GM23338 (cell line): ENCODE results near the gene ATF7. TPM values are rescaled to one million over a fixed set of nuclear protein-coding genes. Genes with fewer than 3 reads are reported as not detected.
A peak's percentile ranks its signal among the peaks of the same experiment; 100 is the strongest.

ENCODE experiments used
- ATAC-seq: fragments of 200-7000 bp; cut with Tn5 transposase; 3 replicates; pipeline ENCODE4 v1.9.1; 2020
- DNase-seq: peaks from one replicate; pipeline ENCODE4 v3.0.0-alpha.2; 2015; ENCODE audit warnings: low spot score
- H2AFZ ChIP-seq: fragments of 200-600 bp; sonication (generic); 2 replicates; pipeline ENCODE4 v1.8.0; 2016; ENCODE audit warnings: antibody characterized with exemption, mild to moderate bottlenecking, moderate library complexity
- H3F3A ChIP-seq: fragments of 200-600 bp; sonication (generic); replicated peaks from 2 replicates; pipeline ENCODE4 v1.8.0; 2017; ENCODE audit warnings: antibody characterized with exemption, mixed run types, low read depth
- H3K27ac ChIP-seq: fragments of 200-600 bp; sonication (generic); 2 replicates; pipeline ENCODE4 v1.6.1; 2016; ENCODE audit warnings: low read depth
- H3K27me3 ChIP-seq: fragments of 200-600 bp; sonication (generic); 2 replicates; pipeline ENCODE4 v1.8.0; 2016; ENCODE audit warnings: mild to moderate bottlenecking, mixed run types, moderate library complexity; ENCODE audit not compliant: insufficient read depth
- H3K36me3 ChIP-seq: fragments of 200-600 bp; sonication (generic); 2 replicates; pipeline ENCODE4 v1.8.0; 2016; ENCODE audit warnings: mild to moderate bottlenecking; ENCODE audit not compliant: insufficient read depth
- H3K4me1 ChIP-seq: fragments of 200-600 bp; sonication (generic); 2 replicates; pipeline ENCODE4 v1.8.0; 2016; ENCODE audit warnings: mild to moderate bottlenecking, moderate library complexity; ENCODE audit not compliant: insufficient read depth
- H3K4me2 ChIP-seq: fragments of 200-600 bp; sonication (generic); 2 replicates; pipeline ENCODE4 v1.7.1; 2017; ENCODE audit warnings: mixed run types
- H3K4me3 ChIP-seq: fragments of 200-600 bp; sonication (generic); 2 replicates; pipeline ENCODE4 v1.6.1; 2016; ENCODE audit warnings: mixed run types
- H3K79me2 ChIP-seq: fragments of 200-600 bp; sonication (generic); replicated peaks from 2 replicates; pipeline ENCODE4 v1.8.0; 2017; ENCODE audit warnings: mild to moderate bottlenecking; ENCODE audit not compliant: insufficient read depth
- H3K9me2 ChIP-seq: fragments of 200-600 bp; sonication (generic); 2 replicates; pipeline ENCODE4 v1.8.0; 2017; ENCODE audit not compliant: insufficient read depth
- H4K20me1 ChIP-seq: fragments of 200-600 bp; sonication (generic); replicated peaks from 2 replicates; pipeline ENCODE4 v1.8.0; 2017; ENCODE audit warnings: mild to moderate bottlenecking; ENCODE audit not compliant: insufficient read depth
- H3K27ac Mint-ChIP-seq: 2 replicates; pipeline ENCODE4 v1.8.0; 2020; ENCODE audit warnings: inconsistent platforms, mild to moderate bottlenecking, moderate library complexity, mixed read lengths
- H3K27me3 Mint-ChIP-seq: 3 replicates; pipeline ENCODE4 v1.8.0; 2022; ENCODE audit warnings: low read depth, mild to moderate bottlenecking, moderate library complexity, mixed read lengths, inconsistent platforms; ENCODE audit not compliant: insufficient read depth, poor library complexity
- H3K36me3 Mint-ChIP-seq: 3 replicates; pipeline ENCODE4 v1.8.0; 2021; ENCODE audit warnings: low read depth, mild to moderate bottlenecking, inconsistent platforms, moderate library complexity, mixed read lengths
- H3K4me1 Mint-ChIP-seq: 3 replicates; pipeline ENCODE4 v1.8.0; 2020; ENCODE audit warnings: mild to moderate bottlenecking, inconsistent platforms, mixed read lengths
- H3K4me3 Mint-ChIP-seq: 3 replicates; pipeline ENCODE4 v1.8.0; 2021; ENCODE audit warnings: moderate library complexity, mild to moderate bottlenecking, inconsistent platforms, mixed read lengths
- H3K9me3 Mint-ChIP-seq: 3 replicates; pipeline ENCODE4 v1.8.0; 2020; ENCODE audit warnings: moderate library complexity, mild to moderate bottlenecking, inconsistent platforms, mixed read lengths
- ETS1 ChIP-seq: IDR thresholded peaks from 2 replicates; pipeline ENCODE4 v1.6.1; 2016; ENCODE audit warnings: antibody characterized with exemption
- EZH2phosphoT487 ChIP-seq: fragments of 200-600 bp; sonication (generic); IDR thresholded peaks from one replicate; pipeline ENCODE4 v1.8.1; 2018; ENCODE audit warnings: antibody characterized with exemption; ENCODE audit not compliant: unreplicated experiment
- POLR2AphosphoS5 ChIP-seq: IDR thresholded peaks from 2 replicates; pipeline ENCODE4 v1.6.1; 2016; ENCODE audit warnings: antibody characterized with exemption, low read depth
- REST ChIP-seq: IDR thresholded peaks from one replicate; pipeline ENCODE4 v1.6.1; 2018; ENCODE audit warnings: antibody characterized with exemption; ENCODE audit not compliant: unreplicated experiment
- STAT1 ChIP-seq: IDR thresholded peaks from one replicate; pipeline ENCODE4 v1.6.1; 2016; ENCODE audit warnings: antibody characterized with exemption; ENCODE audit not compliant: unreplicated experiment
- ZNF331 ChIP-seq: fragments of 250-450 bp; sonication (Bioruptor Pico); IDR thresholded peaks from 2 replicates; pipeline ENCODE4 v1.5.0; 2020; ENCODE audit warnings: low read depth, mild to moderate bottlenecking, moderate library complexity
- ZNF462 ChIP-seq: fragments of 250-450 bp; sonication (Bioruptor Pico); IDR thresholded peaks from 2 replicates; pipeline ENCODE4 v1.5.0; 2020; ENCODE audit warnings: mild to moderate bottlenecking, moderate library complexity
- polyA plus RNA-seq: library from polyadenylated mRNA; unstranded; fragments of >200 nt; fragmentation: Nextera tagmentation; extraction: Ambion mirVana; gene quantifications from 2 replicates; pipeline ENCODE4 v1.2.1, GENCODE V29; 2016
- total RNA-seq: library from RNA; depleted of rRNA; stranded (reverse); fragments of >200 nt; shearing (Covaris generic); gene quantifications from 2 replicates; pipeline ENCODE4 v1.2.3, GENCODE V29; 2014

ATF7 gene
- total and polyA plus RNA-seq, 2 experiments from 2014 or later, result 13.9 to 16.3 TPM

GRCh38 chr12:53623548-53624385, 2.4 kb downstream of the ATF7 start:
- TF ChIP-seq STAT1 (no peak), ZNF331 (CRISPR knock-in tag) (no peak), POLR2AphosphoS5 (no peak), REST (no peak), ZNF462 (CRISPR knock-in tag) (no peak), EZH2phosphoT487 (no peak), ETS1 (no peak)
- Histone ChIP-seq H3K79me2 (peaks cover 47% of the 10 kb centered on the region), H3K27ac (no peak overlapping the region), H3K27me3 (no peaks in the 10 kb centered on the region), H3K9me2 (no peaks in the 10 kb centered on the region), H3K36me3 (no peaks in the 10 kb centered on the region), H2AFZ (no peak overlapping the region), H3F3A (no peaks in the 10 kb centered on the region), H4K20me1 (no peaks in the 10 kb centered on the region), H3K4me2 (0 out of 2 replicates have a peak overlapping the region, but pooled peaks have one; percentile 75), H3K4me3 (no peak overlapping the region), H3K4me1 (peaks cover 22% of the 10 kb centered on the region)
- Mint-ChIP-seq H3K27me3 (peaks cover 6% of the 10 kb centered on the region), H3K4me1 (peaks cover 26% of the 10 kb centered on the region), H3K4me3 (no peak overlapping the region), H3K27ac (no peak overlapping the region), H3K36me3 (no peaks in the 10 kb centered on the region), H3K9me3 (no peaks in the 10 kb centered on the region)
- ATAC-seq (no peak), DNase-seq (no peak)
